Colonic mucosa (tissue), 4 donors: ENCODE measurements around the gene NECTIN1. TPM values are rescaled to one million over a fixed set of nuclear protein-coding genes. Genes with fewer than 3 reads are reported as not detected.

Experiments used
- DNase-seq: peaks from one replicate; pipeline ENCODE4 v3.0.0-alpha.2; 2020
- H3K27ac ChIP-seq: fragments of 200-600 bp; one replicate; pipeline ENCODE4 v1.8.0; 2021
- H3K27me3 ChIP-seq: fragments of 200-600 bp; one replicate; pipeline ENCODE4 v1.8.0; 2021
- H3K36me3 ChIP-seq: fragments of 200-600 bp; one replicate; pipeline ENCODE4 v1.8.0; 2021
- H3K4me1 ChIP-seq: fragments of 200-600 bp; one replicate; pipeline ENCODE4 v1.8.0; 2021; ENCODE audit warnings: mild to moderate bottlenecking
- H3K4me3 ChIP-seq: fragments of 200-600 bp; one replicate; pipeline ENCODE4 v1.8.0; 2021
- H3K9ac ChIP-seq, 2 donors: one replicate each; pipeline ENCODE4 v1.7.0; 2013; ENCODE audit warnings: control low read depth in 2 of 2, low read depth in 2 of 2, low read length in 2 of 2
- H3K9me3 ChIP-seq: fragments of 200-600 bp; one replicate; pipeline ENCODE4 v1.8.0; 2021
- intact Hi-C: fragments of 100-400 bp; cut with DNase I; formaldehyde crosslinking; loops from one replicate; pipeline ENCODE4 v1.14.1; 2022
- total RNA-seq, 2 donors: library from RNA; stranded (reverse); fragmentation: NEBNext Ultra II Directional in 1 of 2; extraction: Animal tissue kit (Norgen Biotek cat#: 25700) in 1 of 2; gene quantifications; one replicate each; pipeline ENCODE4 v1.2.1, GENCODE V29; 2021
- TF ChIP-seq, protein P1 (sequence below): fragments of 200-600 bp; IDR thresholded peaks from one replicate; pipeline ENCODE4 v1.8.0; 2022; ENCODE audit warnings: antibody characterized with exemption, mild to moderate bottlenecking
- donor health status: healthy.
- donor health status: DM: no; HTN: no; CAD: no.
- donor health status: DM: no; HTN: no; CAD: no.

NECTIN1 gene
- total RNA-seq, 2 donors from 2014 or later: 53.0 to 59.9 TPM

DNA sequence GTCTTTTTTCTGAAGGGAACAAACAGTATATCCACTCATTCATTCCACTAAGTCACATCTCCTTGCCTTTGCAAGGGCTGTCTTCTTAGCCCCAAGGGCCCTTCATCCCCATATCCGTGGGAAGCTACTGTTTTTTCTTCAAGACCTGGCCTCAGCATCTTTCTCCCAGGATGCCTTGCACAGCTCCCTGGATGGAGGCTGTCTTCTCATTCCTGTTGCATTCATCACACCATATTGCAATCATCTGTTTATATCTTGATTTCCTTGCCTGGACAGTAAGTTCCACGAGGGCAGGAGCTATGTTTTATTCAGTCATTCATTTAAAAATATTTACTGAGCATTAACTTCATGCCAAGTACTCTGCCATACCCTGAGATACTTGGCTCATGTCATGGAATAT, 29.3 kb upstream of the NECTIN1 start:
- Histone ChIP-seq H3K9ac (no peak overlapping the region), H3K27me3 (no peaks in the 10 kb centered on the region), H3K4me1 (no peaks in the 10 kb centered on the region), H3K4me3 (no peak overlapping the region), H3K27ac (no peak overlapping the region), H3K36me3 (no peaks in the 10 kb centered on the region), H3K9me3 (no peaks in the 10 kb centered on the region)
- intact Hi-C loops: no loop called here
- no peak for DNase-seq
- TF ChIP-seq, protein P1, sequence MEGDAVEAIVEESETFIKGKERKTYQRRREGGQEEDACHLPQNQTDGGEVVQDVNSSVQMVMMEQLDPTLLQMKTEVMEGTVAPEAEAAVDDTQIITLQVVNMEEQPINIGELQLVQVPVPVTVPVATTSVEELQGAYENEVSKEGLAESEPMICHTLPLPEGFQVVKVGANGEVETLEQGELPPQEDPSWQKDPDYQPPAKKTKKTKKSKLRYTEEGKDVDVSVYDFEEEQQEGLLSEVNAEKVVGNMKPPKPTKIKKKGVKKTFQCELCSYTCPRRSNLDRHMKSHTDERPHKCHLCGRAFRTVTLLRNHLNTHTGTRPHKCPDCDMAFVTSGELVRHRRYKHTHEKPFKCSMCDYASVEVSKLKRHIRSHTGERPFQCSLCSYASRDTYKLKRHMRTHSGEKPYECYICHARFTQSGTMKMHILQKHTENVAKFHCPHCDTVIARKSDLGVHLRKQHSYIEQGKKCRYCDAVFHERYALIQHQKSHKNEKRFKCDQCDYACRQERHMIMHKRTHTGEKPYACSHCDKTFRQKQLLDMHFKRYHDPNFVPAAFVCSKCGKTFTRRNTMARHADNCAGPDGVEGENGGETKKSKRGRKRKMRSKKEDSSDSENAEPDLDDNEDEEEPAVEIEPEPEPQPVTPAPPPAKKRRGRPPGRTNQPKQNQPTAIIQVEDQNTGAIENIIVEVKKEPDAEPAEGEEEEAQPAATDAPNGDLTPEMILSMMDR: no peak

DNA sequence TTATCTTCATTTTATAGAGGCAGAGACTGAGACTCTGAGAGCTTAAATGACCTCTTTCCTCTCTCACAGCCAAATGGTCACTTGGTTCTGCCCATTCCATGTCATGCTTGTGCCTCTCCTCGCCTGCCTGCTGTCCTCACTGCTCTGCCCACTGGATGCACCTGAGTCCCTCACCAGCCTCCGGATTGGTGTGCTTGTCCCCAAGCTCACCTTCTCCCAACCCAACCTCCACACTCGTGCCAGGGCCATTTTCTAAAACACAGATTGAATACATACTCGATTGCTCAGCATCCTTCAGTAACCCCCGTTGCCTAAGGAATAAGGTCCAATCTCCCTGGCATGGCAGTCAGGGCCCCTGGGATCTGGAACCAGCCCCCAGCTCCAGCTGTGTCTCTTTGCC, 28.4 kb upstream of the NECTIN1 start:
- intact Hi-C loops: no loop called here
- H3K4me3 ChIP-seq: no peak overlapping the region
- DNase-seq: no peak
- H3K27me3 ChIP-seq: no peaks in the 10 kb centered on the region
- no peaks in the 10 kb centered on the region for H3K9me3 ChIP-seq
- H3K27ac ChIP-seq: no peak overlapping the region
- H3K9ac ChIP-seq: no peak overlapping the region
- H3K4me1 ChIP-seq: no peaks in the 10 kb centered on the region
- H3K36me3 ChIP-seq: no peaks in the 10 kb centered on the region
- TF ChIP-seq, protein P1: no peak

DNA sequence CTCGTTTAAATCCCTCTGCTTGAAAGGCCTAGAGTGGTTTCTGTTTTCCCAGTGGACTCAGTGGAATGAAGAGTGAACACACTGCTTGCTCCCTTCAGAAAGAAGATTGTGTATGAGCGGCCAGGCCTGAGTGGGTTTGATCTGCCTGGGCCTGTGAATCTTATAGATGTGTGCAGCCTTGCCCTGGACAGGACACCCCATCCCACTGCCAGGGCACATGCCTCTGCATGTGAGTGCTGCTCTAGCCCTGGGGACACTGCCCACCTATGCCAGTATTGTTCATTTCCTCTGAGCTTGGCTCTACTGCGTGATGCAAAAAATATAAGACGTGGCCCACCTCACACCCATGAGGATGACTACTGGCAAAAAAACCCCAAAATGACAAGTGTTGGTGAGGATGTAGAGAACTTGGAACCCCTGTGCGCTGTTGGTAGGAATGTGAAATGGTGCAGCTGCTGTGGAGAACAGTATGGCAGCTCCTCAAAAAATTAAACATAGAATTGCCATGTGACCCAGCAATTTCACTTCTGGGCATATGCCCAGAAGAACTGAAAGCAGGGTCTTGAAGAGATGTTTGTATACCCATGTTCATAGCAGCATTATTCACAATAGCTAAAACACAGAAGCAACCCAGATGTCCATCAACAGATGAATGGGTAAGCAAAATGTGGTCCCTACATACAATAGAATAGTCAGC, 27.3 kb upstream of the NECTIN1 start:
- TF ChIP-seq, protein P1: no peak
- Histone ChIP-seq H3K27me3 (no peaks in the 10 kb centered on the region), H3K36me3 (no peaks in the 10 kb centered on the region), H3K27ac (no peak overlapping the region), H3K9me3 (no peaks in the 10 kb centered on the region), H3K4me3 (no peak overlapping the region), H3K9ac (no peak overlapping the region), H3K4me1 (no peaks in the 10 kb centered on the region)
- intact Hi-C loops: no loop called here
- no peak for DNase-seq

DNA sequence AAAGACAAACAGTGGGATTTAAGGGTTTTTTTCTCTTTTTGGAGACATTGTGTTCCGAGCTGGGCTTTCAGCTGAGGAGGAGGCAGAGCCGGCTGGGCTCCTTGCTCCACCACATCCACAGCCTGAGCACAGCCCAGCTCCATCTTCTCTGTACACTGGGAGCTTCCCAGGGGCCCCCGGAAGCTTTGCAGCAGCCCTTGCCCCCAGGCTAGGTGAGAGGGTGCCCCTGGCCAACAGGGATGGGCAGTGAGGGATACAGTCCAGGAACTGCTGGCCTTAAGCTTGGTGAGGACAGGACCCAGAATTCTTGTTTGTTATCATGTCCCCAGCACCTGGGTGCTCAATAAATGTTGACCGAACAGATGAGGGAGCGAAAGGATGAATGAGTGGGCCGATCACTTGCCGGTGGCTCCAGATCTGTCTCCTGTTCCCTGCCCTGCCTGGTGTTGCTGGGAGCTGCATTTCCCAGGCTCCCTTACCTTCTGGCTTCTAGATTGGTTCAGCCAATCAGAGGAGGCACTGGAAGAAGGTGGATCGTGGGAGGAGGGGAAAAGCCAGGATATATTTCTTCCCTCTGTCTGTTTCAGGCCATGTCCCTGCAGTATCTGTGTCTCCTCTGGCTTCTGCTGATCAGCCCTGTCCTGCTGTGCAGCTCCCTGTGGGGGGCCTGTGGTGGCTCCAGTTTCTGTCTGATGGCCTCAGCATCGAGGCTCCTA, 26.5 kb upstream of the NECTIN1 start:
- intact Hi-C loops: no loop called here
- H3K9me3 ChIP-seq: no peaks in the 10 kb centered on the region
- H3K4me3 ChIP-seq: no peak overlapping the region
- TF ChIP-seq, protein P1: no peak
- no peaks in the 10 kb centered on the region for H3K36me3 ChIP-seq
- H3K27ac ChIP-seq: no peak overlapping the region
- H3K27me3 ChIP-seq: no peaks in the 10 kb centered on the region
- no peaks in the 10 kb centered on the region for H3K4me1 ChIP-seq
- no peak for DNase-seq
- no peak overlapping the region for H3K9ac ChIP-seq

DNA sequence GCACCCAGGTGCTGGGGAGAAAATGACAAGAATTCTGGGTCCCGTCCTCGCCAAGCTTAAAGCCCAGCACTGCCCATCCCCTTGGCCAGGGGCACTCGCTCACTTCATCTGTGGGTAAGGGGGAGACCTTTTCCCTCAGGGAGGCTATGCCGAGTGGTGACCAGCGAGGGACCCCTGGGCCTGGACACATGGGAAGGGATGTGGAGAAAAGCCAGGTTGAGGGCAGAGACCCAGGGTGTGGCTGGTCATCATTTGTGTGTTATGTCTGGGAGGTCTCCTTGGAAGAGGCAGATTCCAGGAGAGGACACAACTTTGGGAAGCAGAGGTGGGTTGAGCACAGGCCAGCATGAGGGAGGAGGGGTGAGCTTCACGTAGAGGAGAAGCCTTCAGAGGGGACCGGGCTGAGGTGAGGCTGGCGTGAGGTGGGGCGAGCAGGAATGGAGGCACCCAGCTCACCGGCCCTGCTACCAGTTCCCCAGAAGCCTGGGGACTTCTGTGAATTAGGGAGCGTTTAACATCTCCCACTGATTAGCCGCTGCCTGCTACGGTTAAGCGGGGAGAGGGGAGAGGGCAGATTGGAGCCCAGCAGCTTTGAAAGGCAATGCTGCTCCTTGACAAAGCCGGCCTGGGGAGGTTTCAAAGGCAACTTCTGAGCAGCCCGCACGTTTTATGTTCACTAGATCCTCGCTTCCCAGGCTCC, 25.8 kb upstream of the NECTIN1 start:
- intact Hi-C loops: no loop called here
- Histone ChIP-seq H3K4me1 (no peaks in the 10 kb centered on the region), H3K4me3 (no peak overlapping the region), H3K9me3 (no peaks in the 10 kb centered on the region), H3K27ac (no peak overlapping the region), H3K36me3 (no peaks in the 10 kb centered on the region), H3K9ac (no peak overlapping the region), H3K27me3 (no peaks in the 10 kb centered on the region)
- no peak for DNase-seq
- TF ChIP-seq, protein P1: no peak
